H9 (cell line): ENCODE measurements around the gene IL17A. TPM values are rescaled to one million over a fixed set of nuclear protein-coding genes. Genes with fewer than 3 reads are reported as not detected.

ENCODE experiments used
- DNase-seq: peaks from one replicate; pipeline ENCODE4 v3.0.0-alpha.2; 2017
- H2AFZ ChIP-seq: one replicate; pipeline ENCODE4 v1.6.1; 2013; ENCODE audit warnings: mild to moderate bottlenecking, low read length, control low read depth, moderate library complexity
- H2AK5ac ChIP-seq: 2 replicates; pipeline ENCODE4 v1.6.1; 2013; ENCODE audit warnings: low read length, control low read depth, mixed read lengths; ENCODE audit not compliant: insufficient read length
- H2BK120ac ChIP-seq: one replicate; pipeline ENCODE4 v1.6.1; 2013; ENCODE audit warnings: low read depth, mild to moderate bottlenecking, low read length, control low read depth, inconsistent platforms; ENCODE audit not compliant: poor library complexity, severe bottlenecking
- H2BK12ac ChIP-seq: 2 replicates; pipeline ENCODE4 v1.6.1; 2013; ENCODE audit warnings: low read length, control low read depth, mixed read lengths, low read depth; ENCODE audit not compliant: insufficient read length
- H2BK15ac ChIP-seq: 2 replicates; pipeline ENCODE4 v1.6.1; 2013; ENCODE audit warnings: low read depth, low read length, control low read depth
- H2BK20ac ChIP-seq: one replicate; pipeline ENCODE4 v1.6.1; 2013; ENCODE audit warnings: low read depth, mild to moderate bottlenecking, low read length, control low read depth, inconsistent platforms; ENCODE audit not compliant: poor library complexity, severe bottlenecking
- H2BK5ac ChIP-seq: 2 replicates; pipeline ENCODE4 v1.6.1; 2013; ENCODE audit warnings: low read length, control low read depth, mixed read lengths; ENCODE audit not compliant: insufficient read length
- H3K14ac ChIP-seq: 2 replicates; pipeline ENCODE4 v1.6.1; 2013; ENCODE audit warnings: low read length, control low read depth; ENCODE audit not compliant: insufficient read depth
- H3K18ac ChIP-seq: 2 replicates; pipeline ENCODE4 v1.6.1; 2013; ENCODE audit warnings: low read depth, mild to moderate bottlenecking, mixed read lengths, low read length, control low read depth; ENCODE audit not compliant: insufficient read length
- H3K23ac ChIP-seq: 2 replicates; pipeline ENCODE4 v1.6.1; 2013; ENCODE audit warnings: low read length, control low read depth, mixed read lengths, low read depth; ENCODE audit not compliant: insufficient read length
- H3K23me2 ChIP-seq: 2 replicates; pipeline ENCODE4 v1.6.1; 2013; ENCODE audit warnings: low read depth, mild to moderate bottlenecking, mixed read lengths, low read length, control low read depth; ENCODE audit not compliant: insufficient read length, poor library complexity, severe bottlenecking
- H3K27ac ChIP-seq: 2 replicates; pipeline ENCODE4 v1.5.1; 2013; ENCODE audit warnings: low read length, control low read depth, mixed read lengths, low read depth; ENCODE audit not compliant: insufficient read length
- H3K27me3 ChIP-seq: 2 replicates; pipeline ENCODE4 v1.6.1; 2013; ENCODE audit warnings: low read length, control low read depth, inconsistent platforms; ENCODE audit not compliant: insufficient read depth
- H3K4ac ChIP-seq: 2 replicates; pipeline ENCODE4 v1.6.1; 2013; ENCODE audit warnings: low read depth, mild to moderate bottlenecking, control low read depth, inconsistent platforms, low read length, moderate library complexity
- H3K4me1 ChIP-seq: 2 replicates; pipeline ENCODE4 v1.6.1; 2013; ENCODE audit warnings: low read length, control low read depth, inconsistent platforms; ENCODE audit not compliant: insufficient read depth
- H3K4me2 ChIP-seq: 2 replicates; pipeline ENCODE4 v1.6.1; 2013; ENCODE audit warnings: low read length, control low read depth, mixed read lengths; ENCODE audit not compliant: insufficient read length, insufficient read depth
- H3K56ac ChIP-seq: 2 replicates; pipeline ENCODE4 v1.6.1; 2013; ENCODE audit warnings: low read depth, mild to moderate bottlenecking, mixed read lengths, low read length, control low read depth; ENCODE audit not compliant: insufficient read length
- H3K79me1 ChIP-seq: 2 replicates; pipeline ENCODE4 v1.6.1; 2013; ENCODE audit warnings: low read depth, mild to moderate bottlenecking, moderate library complexity, low read length, control low read depth, inconsistent platforms; ENCODE audit not compliant: insufficient read depth, poor library complexity, severe bottlenecking
- H3K79me2 ChIP-seq: 2 replicates; pipeline ENCODE4 v1.6.1; 2013; ENCODE audit warnings: low read length, control low read depth, inconsistent platforms; ENCODE audit not compliant: insufficient read depth
- H3K9ac ChIP-seq: 2 replicates; pipeline ENCODE4 v1.6.1; 2013; ENCODE audit warnings: low read length, control low read depth, mixed read lengths; ENCODE audit not compliant: insufficient read length; ENCODE audit errors: extremely low read depth
- H3K9me3 ChIP-seq: one replicate; pipeline ENCODE4 v1.6.1; 2013; ENCODE audit warnings: low read depth, low read length, inconsistent platforms; ENCODE audit not compliant: control insufficient read depth
- H3T11ph ChIP-seq: one replicate; pipeline ENCODE4 v1.6.1; 2013; ENCODE audit warnings: mild to moderate bottlenecking, low read length, control low read depth, inconsistent platforms
- H4K20me1 ChIP-seq: one replicate; pipeline ENCODE4 v1.6.1; 2013; ENCODE audit not compliant: control insufficient read depth, insufficient read length, insufficient read depth
- H4K5ac ChIP-seq: 2 replicates; pipeline ENCODE4 v1.6.1; 2013; ENCODE audit warnings: low read depth, mild to moderate bottlenecking, mixed read lengths, low read length, control low read depth; ENCODE audit not compliant: insufficient read length
- H4K8ac ChIP-seq: replicated peaks from 2 replicates; pipeline ENCODE4 v1.6.1; 2013; ENCODE audit warnings: low read length, control low read depth, mixed read lengths, low read depth; ENCODE audit not compliant: insufficient read length
- H4K91ac ChIP-seq: 2 replicates; pipeline ENCODE4 v1.6.1; 2013; ENCODE audit warnings: low read depth, mild to moderate bottlenecking, moderate library complexity, mixed read lengths, low read length, control low read depth; ENCODE audit not compliant: insufficient read length
- H3K27ac Mint-ChIP-seq, 3 experiments: 2 replicates in 2 of 3; 3 replicates in 1 of 3; pipeline ENCODE4 v1.8.0; 2020 to 2021; ENCODE audit warnings: mixed read lengths in 3 of 3, mild to moderate bottlenecking in 1 of 3, moderate library complexity in 1 of 3
- H3K27me3 Mint-ChIP-seq: 2 replicates; pipeline ENCODE4 v1.8.0; 2021; ENCODE audit warnings: low read depth, mild to moderate bottlenecking, moderate library complexity, mixed read lengths
- H3K36me3 Mint-ChIP-seq, 3 experiments: 2 replicates in 2 of 3; 3 replicates in 1 of 3; pipeline ENCODE4 v1.8.0; 2020 to 2021; ENCODE audit warnings: low read depth in 3 of 3, mixed read lengths in 3 of 3; ENCODE audit not compliant: insufficient read depth in 1 of 3
- H3K4me1 Mint-ChIP-seq, 2 experiments: 2 replicates each; pipeline ENCODE4 v1.8.0; 2020; ENCODE audit warnings: mixed read lengths in 2 of 2
- H3K4me3 Mint-ChIP-seq, 2 experiments: 2 replicates in 1 of 2; 3 replicates in 1 of 2; pipeline ENCODE4 v1.8.0; 2020 to 2021; ENCODE audit warnings: mild to moderate bottlenecking in 2 of 2, mixed read lengths in 2 of 2, moderate library complexity in 1 of 2
- H3K9me3 Mint-ChIP-seq, 2 experiments: 2 replicates in 1 of 2; 3 replicates in 1 of 2; pipeline ENCODE4 v1.8.0; 2020; ENCODE audit warnings: mild to moderate bottlenecking in 2 of 2, mixed read lengths in 2 of 2, moderate library complexity in 1 of 2
- WGBS: extraction: QIAGEN DNeasy Blood & Tissue Kit; methylation state at CpG from one replicate; pipeline ENCODE4 v1.1.7; 2013; ENCODE audit warnings: missing lambda C conversion rate, low lambda C conversion rate, mixed read lengths; ENCODE audit not compliant: insufficient read length; ENCODE audit errors: extremely low coverage; 5-methylcytosine and 5-hydroxymethylcytosine counted together
- total RNA-seq: library from RNA; stranded (reverse); gene quantifications from 2 replicates; pipeline ENCODE4 v1.2.1, GENCODE V29; 2021
- TF ChIP-seq, protein P1 (sequence below): fragments of 200-600 bp; sonication (generic); conservative IDR thresholded peaks from 3 replicates; pipeline ENCODE4 v1.8.0; 2021; ENCODE audit warnings: antibody characterized with exemption, mild to moderate bottlenecking

The IL17A gene
- total RNA-seq, 1 experiment from 2014 or later = not detected

DNA sequence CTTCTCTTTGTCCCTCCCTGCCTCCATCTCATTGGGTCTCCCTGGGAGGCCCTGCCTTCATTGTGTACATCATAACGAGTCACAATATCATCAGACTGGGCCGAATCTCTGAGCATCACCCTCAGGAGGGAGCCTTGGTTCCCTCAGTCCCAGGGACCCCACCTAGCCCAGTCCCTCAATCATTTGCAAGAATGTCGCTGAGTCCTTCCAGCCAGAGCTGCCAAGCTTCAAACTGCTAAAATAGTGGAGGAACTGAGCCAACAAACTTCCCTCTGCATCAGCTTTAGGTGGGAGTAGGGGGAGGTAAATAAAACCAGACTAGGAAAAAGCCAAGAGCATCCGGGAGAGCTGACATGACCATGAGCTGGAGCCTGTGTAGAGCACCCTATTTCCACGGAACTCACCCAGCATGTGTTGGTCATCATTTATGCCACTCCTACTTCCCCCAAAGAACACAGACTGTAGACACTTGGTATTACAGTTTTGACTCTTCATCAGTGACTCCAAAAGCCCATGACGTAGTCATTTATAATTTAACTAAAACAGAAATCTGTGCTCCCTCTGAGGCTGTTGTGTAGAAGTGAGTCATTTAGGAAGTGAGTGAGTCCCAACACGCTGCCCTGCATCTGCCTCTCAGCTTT is 28.8 kb upstream of the IL17A start:
- Histone ChIP-seq H2BK120ac (no peak overlapping the region), H3K79me1 (no peaks in the 10 kb centered on the region), H2BK5ac (no peak overlapping the region), H4K8ac (no peak overlapping the region), H3K9ac (no peak overlapping the region), H3K23me2 (no peaks in the 10 kb centered on the region), H3T11ph (no peak overlapping the region), H3K18ac (no peak overlapping the region), H3K4ac (no peak overlapping the region), H3K27ac (no peak overlapping the region), H2BK20ac (no peak overlapping the region), H2BK15ac (no peak overlapping the region), H3K27me3 (no peaks in the 10 kb centered on the region), H3K4me2 (no peak overlapping the region), H4K91ac (no peak overlapping the region), H2AK5ac (no peak overlapping the region), H3K9me3 (no peaks in the 10 kb centered on the region), H3K14ac (no peak overlapping the region), H4K20me1 (no peaks in the 10 kb centered on the region), H3K56ac (no peak overlapping the region), H4K5ac (no peak overlapping the region), H2AFZ (no peak overlapping the region), H3K79me2 (no peaks in the 10 kb centered on the region), H3K4me1 (peaks cover 22% of the 10 kb centered on the region), H3K23ac (no peak overlapping the region), H2BK12ac (no peak overlapping the region)
- Mint-ChIP-seq H3K4me1 (peaks cover 41 to 44% of the 10 kb centered on the region in 2 experiments), H3K4me3 (no peak overlapping the region), H3K9me3 (peaks cover 19% of the 10 kb centered on the region in 2 experiments), H3K36me3 (peaks cover 2 to 17% (median 14%) of the 10 kb centered on the region in 3 experiments), H3K27me3 (no peaks in the 10 kb centered on the region; the same call in 1 of the 2 replicates), H3K27ac (no peak overlapping the region)
- TF ChIP-seq, protein P1, sequence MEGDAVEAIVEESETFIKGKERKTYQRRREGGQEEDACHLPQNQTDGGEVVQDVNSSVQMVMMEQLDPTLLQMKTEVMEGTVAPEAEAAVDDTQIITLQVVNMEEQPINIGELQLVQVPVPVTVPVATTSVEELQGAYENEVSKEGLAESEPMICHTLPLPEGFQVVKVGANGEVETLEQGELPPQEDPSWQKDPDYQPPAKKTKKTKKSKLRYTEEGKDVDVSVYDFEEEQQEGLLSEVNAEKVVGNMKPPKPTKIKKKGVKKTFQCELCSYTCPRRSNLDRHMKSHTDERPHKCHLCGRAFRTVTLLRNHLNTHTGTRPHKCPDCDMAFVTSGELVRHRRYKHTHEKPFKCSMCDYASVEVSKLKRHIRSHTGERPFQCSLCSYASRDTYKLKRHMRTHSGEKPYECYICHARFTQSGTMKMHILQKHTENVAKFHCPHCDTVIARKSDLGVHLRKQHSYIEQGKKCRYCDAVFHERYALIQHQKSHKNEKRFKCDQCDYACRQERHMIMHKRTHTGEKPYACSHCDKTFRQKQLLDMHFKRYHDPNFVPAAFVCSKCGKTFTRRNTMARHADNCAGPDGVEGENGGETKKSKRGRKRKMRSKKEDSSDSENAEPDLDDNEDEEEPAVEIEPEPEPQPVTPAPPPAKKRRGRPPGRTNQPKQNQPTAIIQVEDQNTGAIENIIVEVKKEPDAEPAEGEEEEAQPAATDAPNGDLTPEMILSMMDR = no peak
- no peak for DNase-seq
- WGBS = no CpG with 5 or more reads among the region's 7 CpGs
